ENCODE measurements around the gene VDR. TPM values are rescaled to one million over a fixed set of nuclear protein-coding genes. Genes with fewer than 3 reads are reported as not detected.
A peak's percentile ranks its signal among the peaks of the same experiment; 100 is the strongest.

The VDR gene
- total RNA-seq, 2 experiments from 2014 or later, result 108 to 124 TPM

DNA sequence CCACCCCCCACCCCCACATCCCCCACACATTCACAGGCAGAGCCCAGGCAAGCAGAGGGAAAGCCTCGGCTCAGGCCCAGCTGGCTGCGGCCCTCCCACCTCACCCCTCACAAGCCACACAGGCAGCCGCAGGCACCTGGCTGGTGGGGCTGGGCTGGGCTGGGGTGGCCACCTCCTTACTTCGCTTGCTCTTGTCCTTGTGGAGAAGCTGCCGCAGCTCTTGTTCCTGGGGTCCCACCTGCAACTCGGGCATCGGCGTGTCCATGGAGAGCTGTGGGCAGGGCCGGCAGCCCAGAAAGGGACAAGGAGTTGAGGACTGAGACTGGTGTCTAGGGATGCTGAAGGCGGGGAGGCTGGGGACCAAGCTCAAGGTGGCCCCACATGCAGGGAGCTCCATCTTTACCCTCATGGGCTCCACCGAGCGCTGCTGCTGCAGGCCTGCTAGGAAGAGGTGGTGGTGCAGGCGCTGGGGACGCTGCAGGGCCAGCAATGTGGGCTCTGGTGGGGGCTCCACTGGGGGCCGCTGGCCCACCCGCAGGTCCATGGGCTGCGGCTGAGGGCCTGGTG lies 106.3 kb downstream of the VDR start:
- intact Hi-C loops (cut with DNase I, micrococcal nuclease), result no loop called here
- H3K9me3 Mint-ChIP-seq (ENCODE audit: low read depth), result no peaks in the 10 kb centered on the region
- H3K4me3 Mint-ChIP-seq, result no peak overlapping the region
- ATAC-seq (no peak), DNase-seq (no peak)
- no peaks in the 10 kb centered on the region for H3K27me3 Mint-ChIP-seq
- CTCF ChIA-PET, result interaction anchor here (0.7 to 7.2 kb wide), 6 partner anchors 10 to 40 kb away, joined by 3 to 71 read pairs (median 6); no protein-coding TSS in a partner anchor
- peak overlapping the region; percentile 75 for H3K27ac Mint-ChIP-seq
- H3K36me3 Mint-ChIP-seq (ENCODE audit: low read depth), result peaks cover 56% of the 10 kb centered on the region
- POLR2A ChIA-PET, result interaction anchor here (1.4 kb wide), 1 partner anchor 41 kb away, joined by 5 read pairs; no protein-coding TSS in a partner anchor
- H3K4me1 Mint-ChIP-seq, result peaks cover 45% of the 10 kb centered on the region

DNA sequence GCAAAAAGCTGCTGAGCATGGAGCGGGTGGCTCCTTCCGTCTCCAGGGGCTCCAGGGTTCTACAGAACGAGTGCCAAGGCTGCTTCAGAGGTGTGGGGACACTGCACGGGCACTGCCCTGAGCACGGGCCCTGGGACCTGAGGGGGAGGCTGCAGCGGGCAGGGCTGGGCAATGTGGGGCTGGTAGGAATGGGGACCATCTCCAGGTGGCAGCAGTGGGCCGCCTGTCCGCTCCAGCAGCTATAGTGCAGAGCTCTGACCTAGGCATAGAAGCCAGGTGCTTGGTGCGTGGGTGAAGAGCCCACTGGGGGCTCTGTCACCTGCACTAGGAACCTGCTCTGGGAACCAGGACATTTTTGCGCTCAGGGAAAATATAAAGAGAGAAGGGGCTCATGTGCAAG lies 107.4 kb downstream of the VDR start:
- intact Hi-C loops (cut with DNase I, micrococcal nuclease), result loop anchor here (1.0 kb wide), 1 partner anchor 40 kb away; no protein-coding TSS in a partner anchor
- POLR2A ChIA-PET, result interaction anchor here (0.6 to 1.4 kb wide), 3 partner anchors 16 to 1427 kb away, joined by 3 to 5 read pairs (median 4); no protein-coding TSS in a partner anchor
- peak; percentile 44 for ATAC-seq

DNA sequence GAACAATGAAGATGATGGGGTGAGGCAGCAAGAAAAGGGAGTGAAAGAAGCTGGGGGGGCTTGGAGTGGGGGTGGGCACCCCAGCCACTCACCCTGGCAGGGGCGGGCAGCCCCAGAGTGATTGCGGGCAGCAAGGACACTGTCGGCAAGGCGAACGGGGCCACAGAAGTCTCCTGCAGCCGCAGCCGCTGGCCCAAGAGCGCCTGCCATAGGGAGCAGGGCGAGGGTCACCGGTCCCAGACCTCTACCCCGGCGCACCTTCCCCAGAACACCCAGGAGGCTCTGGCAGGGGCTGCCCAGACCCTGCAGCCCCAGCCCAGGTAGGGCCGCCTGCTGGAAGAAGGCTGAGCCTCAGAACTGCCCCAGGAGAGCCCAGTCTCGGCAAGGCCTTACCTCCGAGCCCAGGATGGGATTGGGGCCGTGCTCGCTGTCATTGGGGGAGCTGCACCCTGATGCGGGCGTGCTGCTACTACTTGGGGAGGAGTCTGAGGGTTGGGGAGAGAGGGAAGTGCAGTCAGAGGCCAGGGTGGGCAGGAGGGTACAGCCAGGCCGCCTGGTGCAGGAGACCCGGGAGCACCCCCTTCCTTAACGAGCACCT lies 108.9 kb downstream of the VDR start:
- peaks cover 21% of the 10 kb centered on the region for H3K4me1 Mint-ChIP-seq
- H3K27me3 Mint-ChIP-seq, result no peaks in the 10 kb centered on the region
- POLR2A ChIA-PET, result no interaction called here
- no peaks in the 10 kb centered on the region for H3K9me3 Mint-ChIP-seq (ENCODE audit: low read depth)
- intact Hi-C loops (cut with DNase I, micrococcal nuclease), result no loop called here
- H3K27ac Mint-ChIP-seq, result no peak overlapping the region
- no peak for DNase-seq
- H3K36me3 Mint-ChIP-seq (ENCODE audit: low read depth), result peaks cover 52% of the 10 kb centered on the region
- no peak overlapping the region for H3K4me3 Mint-ChIP-seq
- ATAC-seq, result no peak
- CTCF ChIA-PET, result interaction anchor here (1.4 to 7.2 kb wide), 2 partner anchors 17 to 43 kb away, joined by 5 to 71 read pairs; no protein-coding TSS in a partner anchor

More for the DNA sequence above, 107.4 kb downstream of the VDR start:
- DNase-seq, result peak; percentile 57
- Mint-ChIP-seq H3K4me1 (peaks cover 35% of the 10 kb centered on the region), H3K27me3 (no peaks in the 10 kb centered on the region), H3K4me3 (no peak overlapping the region), H3K9me3 (ENCODE audit: low read depth) (no peaks in the 10 kb centered on the region), H3K36me3 (ENCODE audit: low read depth) (peaks cover 52% of the 10 kb centered on the region), H3K27ac (peak overlapping the region; percentile 42)
- CTCF ChIA-PET, result interaction anchor here (0.6 to 7.2 kb wide), 8 partner anchors 10 to 392 kb away, joined by 3 to 71 read pairs (median 4); no protein-coding TSS in a partner anchor

DNA sequence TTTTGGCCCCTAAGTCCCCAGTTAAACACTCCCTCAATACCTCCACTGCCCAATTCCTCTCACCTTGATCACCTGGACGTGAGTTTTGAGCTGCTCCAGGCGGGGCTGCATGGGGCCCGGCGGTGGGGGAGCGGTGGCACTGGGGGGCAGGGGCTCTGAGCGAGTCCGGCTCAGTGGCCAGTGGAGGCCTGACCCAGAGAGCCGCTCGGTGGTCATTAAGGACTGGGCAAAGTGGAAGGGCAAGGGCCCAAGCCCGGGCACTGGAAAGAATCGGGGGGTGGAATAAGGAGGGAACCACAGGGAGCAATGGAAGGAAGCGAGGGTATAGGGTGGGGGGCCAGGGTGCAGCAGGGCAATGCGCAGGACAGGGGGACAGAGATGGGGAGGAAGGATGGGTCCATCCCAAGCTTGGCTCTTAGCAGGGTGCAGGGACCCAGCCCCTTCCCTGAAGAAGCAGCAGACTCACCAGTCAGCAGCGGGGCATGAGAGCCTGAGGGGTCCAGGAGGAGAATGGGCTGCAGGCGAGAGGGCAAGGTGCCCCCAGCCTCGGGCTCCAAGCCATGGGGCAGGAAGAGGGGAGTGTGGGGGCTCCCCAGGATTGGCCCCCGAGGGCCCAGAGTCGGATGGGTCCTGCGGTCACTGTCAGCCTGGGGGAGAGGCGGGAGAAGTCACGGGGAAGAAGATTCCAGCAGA lies 109.5 kb downstream of the VDR start:
- H3K36me3 Mint-ChIP-seq (ENCODE audit: low read depth), result peaks cover 55% of the 10 kb centered on the region
- no peaks in the 10 kb centered on the region for H3K27me3 Mint-ChIP-seq
- intact Hi-C loops (cut with DNase I, micrococcal nuclease), result no loop called here
- H3K4me1 Mint-ChIP-seq, result peaks cover 15% of the 10 kb centered on the region
- H3K27ac Mint-ChIP-seq, result no peak overlapping the region
- no peak for ATAC-seq
- H3K4me3 Mint-ChIP-seq, result no peak overlapping the region
- POLR2A ChIA-PET, result no interaction called here
- no peaks in the 10 kb centered on the region for H3K9me3 Mint-ChIP-seq (ENCODE audit: low read depth)
- no peak for DNase-seq
- CTCF ChIA-PET, result interaction anchor here (1.4 to 1.5 kb wide), 2 partner anchors 16 to 43 kb away, joined by 5 read pairs; no protein-coding TSS in a partner anchor

DNA sequence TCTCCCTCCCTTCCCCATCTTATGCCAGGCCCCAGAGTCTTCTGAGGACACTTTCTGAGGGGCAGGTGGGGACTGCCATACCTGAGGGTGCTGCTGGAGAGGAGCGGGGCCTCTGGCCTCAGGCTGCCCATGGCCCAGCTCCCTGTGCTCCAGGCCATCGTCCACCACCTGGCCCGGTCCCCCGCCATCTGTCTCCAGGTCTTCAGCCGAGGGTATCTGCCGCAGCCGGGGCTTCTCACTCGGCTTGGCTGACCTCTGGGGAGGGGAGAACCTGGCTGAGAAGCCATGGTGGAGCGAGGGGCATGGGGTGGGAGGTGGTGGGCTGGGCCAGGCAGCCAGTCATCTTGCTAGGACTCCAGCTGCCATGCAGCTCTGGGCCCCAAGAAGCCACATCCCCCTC lies 110.1 kb downstream of the VDR start:
- H3K27me3 Mint-ChIP-seq, result no peaks in the 10 kb centered on the region
- DNase-seq, result no peak
- ChIA-PET CTCF (interaction anchor here (1.4 to 1.5 kb wide), 2 partner anchors 16 to 44 kb away, joined by 5 read pairs; no protein-coding TSS in a partner anchor), POLR2A (no interaction called here)
- H3K9me3 Mint-ChIP-seq (ENCODE audit: low read depth), result no peaks in the 10 kb centered on the region
- peaks cover 11% of the 10 kb centered on the region for H3K4me1 Mint-ChIP-seq
- no peak for ATAC-seq
- H3K4me3 Mint-ChIP-seq, result no peak overlapping the region
- H3K36me3 Mint-ChIP-seq (ENCODE audit: low read depth), result peaks cover 51% of the 10 kb centered on the region
- H3K27ac Mint-ChIP-seq, result no peak overlapping the region
- intact Hi-C loops (cut with DNase I, micrococcal nuclease), result no loop called here

DNA sequence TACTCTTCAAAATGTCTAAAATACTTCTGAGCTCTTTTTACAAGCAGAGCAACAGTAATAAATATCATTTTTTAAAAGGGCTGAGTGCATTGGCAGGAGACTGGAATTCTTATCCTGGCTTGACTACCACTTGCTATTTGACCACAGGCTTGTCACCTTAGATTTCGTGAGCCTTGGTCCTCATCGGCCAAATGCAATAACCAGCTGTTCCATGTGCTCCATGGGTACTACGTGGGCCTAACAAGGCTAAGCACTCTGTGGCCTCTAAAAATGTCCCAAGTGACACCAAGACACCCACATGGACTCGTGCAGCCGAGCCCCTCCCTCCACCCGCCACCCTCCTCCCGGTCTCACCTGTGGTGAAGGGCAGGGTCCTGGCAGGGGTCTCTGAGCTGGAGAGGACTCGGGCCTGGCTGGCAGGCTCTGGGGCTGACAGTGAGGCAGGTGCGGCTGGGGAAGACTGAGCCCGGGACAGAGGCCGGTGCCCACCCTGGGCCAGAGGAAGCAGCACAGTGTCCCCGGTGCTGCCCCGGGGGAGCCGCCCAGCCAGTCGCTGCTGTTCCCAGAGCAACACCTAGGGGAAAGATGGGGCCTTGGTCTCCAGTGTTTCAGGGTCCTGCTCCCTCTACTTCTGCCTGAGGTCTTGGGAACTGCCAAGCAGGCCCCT lies 111.6 kb downstream of the VDR start:
- Mint-ChIP-seq H3K9me3 (ENCODE audit: low read depth) (no peaks in the 10 kb centered on the region), H3K4me1 (peaks cover 7% of the 10 kb centered on the region), H3K27me3 (no peaks in the 10 kb centered on the region), H3K36me3 (ENCODE audit: low read depth) (peaks cover 63% of the 10 kb centered on the region), H3K27ac (no peak overlapping the region), H3K4me3 (no peak overlapping the region)
- CTCF ChIA-PET, result interaction anchor here (0.6 to 2.7 kb wide), 10 partner anchors 9 to 170 kb away, joined by 3 to 14 read pairs (median 3); partner anchors contain the start of gene TMEM106C
- intact Hi-C loops (cut with DNase I, micrococcal nuclease), result no loop called here
- DNase-seq (no peak), ATAC-seq (no peak)
- POLR2A ChIA-PET, result interaction anchor here (1.1 kb wide), 1 partner anchor 15 kb away, joined by 3 read pairs; no protein-coding TSS in a partner anchor

GRCh38 chr12:47791874-47792273 lies 112.9 kb downstream of the VDR start:
- Mint-ChIP-seq H3K27me3 (no peaks in the 10 kb centered on the region), H3K36me3 (ENCODE audit: low read depth) (peaks cover 66% of the 10 kb centered on the region), H3K9me3 (ENCODE audit: low read depth) (no peaks in the 10 kb centered on the region), H3K4me3 (no peak overlapping the region), H3K4me1 (peaks cover 18% of the 10 kb centered on the region), H3K27ac (no peak overlapping the region)
- POLR2A ChIA-PET, result interaction anchor here (1.1 kb wide), 1 partner anchor 16 kb away, joined by 3 read pairs; no protein-coding TSS in a partner anchor
- ATAC-seq (no peak), DNase-seq (no peak)
- CTCF ChIA-PET, result interaction anchor here (0.7 to 2.7 kb wide), 10 partner anchors 10 to 76 kb away, joined by 3 to 14 read pairs (median 3); no protein-coding TSS in a partner anchor
- intact Hi-C loops (cut with DNase I, micrococcal nuclease), result no loop called here

Other genes starting within 250 kb of the VDR start
- 10 to 100 TPM; 55.3 to 62.8 TPM for gene RPAP3, start 199.0 kb downstream of the VDR start, total RNA-seq
- not detected for gene ENDOU, start 179.5 kb downstream of the VDR start, total RNA-seq
- under 1 TPM; 0.43 to 0.83 TPM for gene RAPGEF3, start 146.1 kb downstream of the VDR start, total RNA-seq
- 1 to 10 TPM; 5.9 to 8.5 TPM for gene SLC48A1, start 131.8 kb downstream of the VDR start, total RNA-seq
- 100 to 1,000 TPM; 331 to 385 TPM for gene HDAC7, start 85.1 kb downstream of the VDR start, total RNA-seq
- 100 to 1,000 TPM; 159 to 248 TPM for gene TMEM106C, start 58.6 kb upstream of the VDR start, total RNA-seq
- under 1 TPM in 1 of 2 experiments, not detected in 1; 0.05 TPM for gene COL2A1, start 99.5 kb upstream of the VDR start, total RNA-seq
- gene SENP1, start 201.1 kb upstream of the VDR start, total RNA-seq, result 10 to 100 TPM; 44.4 to 61.8 TPM
- gene PFKM, start 214.4 kb upstream of the VDR start, total RNA-seq, result 10 to 100 TPM; 53.2 to 79.6 TPM